Panc1 (cell line): ENCODE measurements around the gene PDE12. TPM values are rescaled to one million over a fixed set of nuclear protein-coding genes. Genes with fewer than 3 reads are reported as not detected.

Source experiments
- ATAC-seq: fragments of 200-7000 bp; cut with Tn5 transposase; 2 replicates; pipeline ENCODE4 v1.9.1; 2020; ENCODE audit warnings: mild to moderate bottlenecking, moderate library complexity
- BruUV-seq: library from RNA; stranded (reverse); fragments of 400-500 nt; replicated peaks from 2 replicates; lab custom pipeline; 2021; lab: Mats Ljungman, UMichigan
- CTCF ChIA-PET: fragments of 300-600 bp; sonication (Branson Sonifier 250); formaldehyde crosslinking; loops from one replicate; lab custom pipeline; 2022; ENCODE audit warnings: antibody characterized with exemption; lab: Charles Lee
- POLR2A ChIA-PET: fragments of 300-600 bp; sonication (Branson Sonifier 250); formaldehyde crosslinking; loops from one replicate; lab custom pipeline; 2022; ENCODE audit warnings: antibody characterized with exemption; lab: Charles Lee
- DNase-seq: peaks from one replicate; pipeline ENCODE4 v3.0.0-alpha.2; 2010; ENCODE audit warnings: low read depth, low spot score
- H3K27ac ChIP-seq: 2 replicates; pipeline ENCODE4 v1.5.1; 2011; ENCODE audit warnings: mild to moderate bottlenecking, low read length, inconsistent platforms
- H3K27me3 ChIP-seq: fragments of 200-500 bp; sonication (Bioruptor generic); 2 replicates; pipeline ENCODE4 v1.6.0; 2014; ENCODE audit warnings: low read length, inconsistent platforms; ENCODE audit not compliant: control insufficient read depth, insufficient read depth
- H3K36me3 ChIP-seq: fragments of 200-500 bp; sonication (Bioruptor generic); 2 replicates; pipeline ENCODE4 v1.5.1; 2014; ENCODE audit warnings: inconsistent platforms, mild to moderate bottlenecking, low read length, moderate library complexity; ENCODE audit not compliant: control insufficient read depth, insufficient read depth
- H3K4me1 ChIP-seq: 2 replicates; pipeline ENCODE4 v1.5.1; 2011; ENCODE audit warnings: inconsistent platforms, mild to moderate bottlenecking, low read length, moderate library complexity; ENCODE audit not compliant: control insufficient read depth, insufficient read depth
- H3K4me3 ChIP-seq, 2 experiments: 2 replicates each; pipeline ENCODE4 v1.5.1; 2011 to 2012; ENCODE audit warnings: low read depth in 2 of 2, low read length in 2 of 2, mild to moderate bottlenecking in 2 of 2, inconsistent platforms in 1 of 2, moderate library complexity in 1 of 2
- H3K9me3 ChIP-seq: fragments of 200-500 bp; sonication (Bioruptor generic); 2 replicates; pipeline ENCODE4 v1.5.1; 2014; ENCODE audit warnings: low read depth, mild to moderate bottlenecking, inconsistent platforms, low read length, moderate library complexity; ENCODE audit not compliant: control insufficient read depth, insufficient read depth
- CTCF ChIP-seq: fragments of 450-650 bp; IDR thresholded peaks from 2 replicates; pipeline ENCODE4 v1.5.1; 2017; ENCODE audit warnings: mild to moderate bottlenecking
- POLR2AphosphoS5 ChIP-seq: IDR thresholded peaks from 2 replicates; pipeline ENCODE4 v1.6.1; 2012; ENCODE audit warnings: mild to moderate bottlenecking, low read depth, low read length, moderate library complexity
- REST ChIP-seq, 2 experiments: IDR thresholded peaks; 2 replicates each; pipeline ENCODE4 v1.6.1; 2011 to 2012; ENCODE audit warnings: low read depth in 2 of 2, control low read depth in 1 of 2, low read length in 1 of 2, mild to moderate bottlenecking in 1 of 2, moderate library complexity in 1 of 2; ENCODE audit not compliant: insufficient read depth in 1 of 2
- SIN3A ChIP-seq: IDR thresholded peaks from 2 replicates; pipeline ENCODE4 v1.6.1; 2012; ENCODE audit warnings: low read depth, mild to moderate bottlenecking, low read length, moderate library complexity, borderline replicate concordance; ENCODE audit not compliant: insufficient read depth
- TCF7L2 ChIP-seq: IDR thresholded peaks from 2 replicates; pipeline ENCODE4 v1.6.1; 2011; ENCODE audit warnings: mild to moderate bottlenecking, low read depth, low read length, inconsistent platforms
- in situ Hi-C: cut with HindIII; loops from 2 replicates; pipeline ENCODE4 v1.10.0; 2016; ENCODE audit warnings: low sequenced_read_pairs, low pct_unique_long_range_greater_than_20kb
- intact Hi-C: fragments of 100-400 bp; cut with micrococcal nuclease; formaldehyde crosslinking; loops from one replicate; pipeline ENCODE4 v1.10.0; 2022; ENCODE audit not compliant: unreplicated experiment
- total RNA-seq: library from RNA; stranded (reverse); gene quantifications from one replicate; pipeline ENCODE4 v1.2.1, GENCODE V29; 2021; ENCODE audit not compliant: unreplicated experiment

The PDE12 gene
- total RNA-seq, 1 experiment from 2014 or later: 22.8 TPM

GRCh38 chr3:57583544-57583943, 27.5 kb downstream of the PDE12 start:
- Histone ChIP-seq H3K4me3 (no peak overlapping the region), H3K36me3 (peaks cover 10% of the 10 kb centered on the region; the same call in 1 of the 2 replicates), H3K27me3 (no peaks in the 10 kb centered on the region), H3K4me1 (peaks cover 11% of the 10 kb centered on the region), H3K9me3 (no peaks in the 10 kb centered on the region), H3K27ac (no peak overlapping the region)
- BruUV-seq: no TSS peak
- CTCF ChIA-PET: no interaction called here
- no peak for ATAC-seq
- no peak for DNase-seq
- POLR2A ChIA-PET: interaction anchor here (0.7 kb wide), 1 partner anchor 12 kb away, joined by 3 read pairs; no protein-coding TSS in a partner anchor
- no peak for TF ChIP-seq POLR2AphosphoS5
- TF ChIP-seq REST (IDR thresholded peaks at IDR 0.05; ENCODE audit: insufficient read depth in 1 of 2, low read depth in 2 of 2, low read length in 1 of 2): no peak
- TF ChIP-seq SIN3A: no peak
- TF ChIP-seq CTCF: no peak
- TF ChIP-seq TCF7L2: no peak
- in situ Hi-C loops: no loop called here
- intact Hi-C loops: no loop called here

- no peaks in the 10 kb centered on the region for H3K9me3 ChIP-seq
- H3K27me3 ChIP-seq: no peaks in the 10 kb centered on the region
- H3K27ac ChIP-seq: no peak overlapping the region
- ATAC-seq (no peak), DNase-seq (no peak)
- TF ChIP-seq POLR2AphosphoS5 (no peak), REST (IDR thresholded peaks at IDR 0.05; ENCODE audit: insufficient read depth in 1 of 2, low read depth in 2 of 2, low read length in 1 of 2) (no peak), CTCF (no peak), SIN3A (no peak), TCF7L2 (no peak)
- intact Hi-C loops (no loop called here), in situ Hi-C loops (no loop called here)
- H3K36me3 ChIP-seq: peaks cover 4% of the 10 kb centered on the region; the same call in 1 of the 2 replicates
- H3K4me1 ChIP-seq: peaks cover 11% of the 10 kb centered on the region
- BruUV-seq: no TSS peak
- ChIA-PET CTCF (no interaction called here), POLR2A (interaction anchor here (0.6 kb wide), 1 partner anchor 464 kb away, joined by 4 read pairs; no protein-coding TSS in a partner anchor)
- H3K4me3 ChIP-seq: no peak overlapping the region
These were observed 30.7 kb downstream of the PDE12 start for GRCh38 chr3:57586778-57587177.
